Tibial artery (tissue), 4 donors: Measurements from ENCODE around the gene NSG1.

Experiments
- DNase-seq, 2 donors: peaks; one replicate each; pipeline ENCODE4 v3.0.0-alpha.2; 2019
- H3K27ac ChIP-seq, 2 donors: fragments of 200-600 bp; sonication (generic) in 1 of 2; 1 replicate in 1 of 2; 2 replicates in 1 of 2; pipeline ENCODE4 v1.5.1; 2018 to 2019; ENCODE audit warnings: mild to moderate bottlenecking in 1 of 2
- H3K27me3 ChIP-seq, 2 donors: fragments of 200-600 bp; sonication (generic) in 1 of 2; one replicate each; pipeline versions ENCODE4 v1.5.1 to v1.6.0; 2016 to 2019
- H3K36me3 ChIP-seq, 3 donors: fragments of 200-600 bp; sonication (generic) in 2 of 3; one replicate each; pipeline ENCODE4 v1.5.1; 2016 to 2019; ENCODE audit warnings: mild to moderate bottlenecking in 2 of 3
- H3K4me1 ChIP-seq, 4 donors: fragments of 200-600 bp; sonication (generic) in 2 of 4; 1 replicate in 3 of 4; 2 replicates in 1 of 4; pipeline ENCODE4 v1.5.1; 2016 to 2019
- H3K4me3 ChIP-seq, 2 donors: fragments of 200-600 bp; sonication (generic) in 1 of 2; 1 replicate in 1 of 2; 2 replicates in 1 of 2; pipeline ENCODE4 v1.5.1; 2018 to 2019; ENCODE audit warnings: mild to moderate bottlenecking in 2 of 2
- H3K9me3 ChIP-seq, 3 donors: fragments of 200-600 bp; sonication (generic) in 1 of 3; one replicate each; pipeline ENCODE4 v1.5.1; 2016 to 2019
- intact Hi-C: fragments of 100-400 bp; cut with DNase I; formaldehyde crosslinking; loops from one replicate; pipeline ENCODE4 v1.15.0; 2023; ENCODE audit warnings: low total_unique reads
- TF ChIP-seq, protein P1 (sequence below), 2 experiments: fragments of 200-600 bp in 1 of 2; fragments of 450-650 bp in 1 of 2; IDR thresholded peaks; one replicate each; pipeline ENCODE4 v1.5.1; 2017 to 2019; ENCODE audit warnings: antibody characterized with exemption in 2 of 2, mild to moderate bottlenecking in 1 of 2, moderate library complexity in 1 of 2

NSG1 gene

DNA sequence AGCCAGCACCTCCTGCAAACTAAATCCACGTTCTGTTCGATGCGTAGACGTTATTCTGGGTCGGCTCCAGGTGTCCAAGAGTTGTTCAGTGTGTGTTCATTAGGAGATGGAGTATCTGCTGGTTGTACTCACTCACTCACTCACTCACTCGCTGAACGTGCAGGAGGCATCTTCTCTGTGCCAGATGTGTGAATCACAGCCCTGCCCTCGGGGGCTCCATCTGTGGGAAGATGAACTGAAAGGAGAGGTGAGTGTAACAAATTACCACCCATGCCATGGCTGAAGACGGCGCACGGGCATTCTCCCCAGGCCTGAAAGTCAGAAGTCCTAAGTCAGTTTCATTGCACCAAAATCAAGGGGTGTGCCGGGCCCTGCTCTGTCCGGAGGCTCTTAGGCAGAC lies 16.1 kb downstream of the NSG1 start:
- Histone ChIP-seq H3K4me1 (no peaks in the 10 kb centered on the region), H3K4me3 (no peak overlapping the region), H3K9me3 (peaks cover 0 to 11% (median 6%) of the 10 kb centered on the region in 3 donors), H3K27me3 (peaks cover 0 to 25% of the 10 kb centered on the region in 2 donors), H3K36me3 (no peaks in the 10 kb centered on the region), H3K27ac (no peak overlapping the region)
- TF ChIP-seq, protein P1, sequence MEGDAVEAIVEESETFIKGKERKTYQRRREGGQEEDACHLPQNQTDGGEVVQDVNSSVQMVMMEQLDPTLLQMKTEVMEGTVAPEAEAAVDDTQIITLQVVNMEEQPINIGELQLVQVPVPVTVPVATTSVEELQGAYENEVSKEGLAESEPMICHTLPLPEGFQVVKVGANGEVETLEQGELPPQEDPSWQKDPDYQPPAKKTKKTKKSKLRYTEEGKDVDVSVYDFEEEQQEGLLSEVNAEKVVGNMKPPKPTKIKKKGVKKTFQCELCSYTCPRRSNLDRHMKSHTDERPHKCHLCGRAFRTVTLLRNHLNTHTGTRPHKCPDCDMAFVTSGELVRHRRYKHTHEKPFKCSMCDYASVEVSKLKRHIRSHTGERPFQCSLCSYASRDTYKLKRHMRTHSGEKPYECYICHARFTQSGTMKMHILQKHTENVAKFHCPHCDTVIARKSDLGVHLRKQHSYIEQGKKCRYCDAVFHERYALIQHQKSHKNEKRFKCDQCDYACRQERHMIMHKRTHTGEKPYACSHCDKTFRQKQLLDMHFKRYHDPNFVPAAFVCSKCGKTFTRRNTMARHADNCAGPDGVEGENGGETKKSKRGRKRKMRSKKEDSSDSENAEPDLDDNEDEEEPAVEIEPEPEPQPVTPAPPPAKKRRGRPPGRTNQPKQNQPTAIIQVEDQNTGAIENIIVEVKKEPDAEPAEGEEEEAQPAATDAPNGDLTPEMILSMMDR (IDR thresholded peaks at IDR 0.05), result no peak
- no peak for DNase-seq
- intact Hi-C loops, result no loop called here

DNA sequence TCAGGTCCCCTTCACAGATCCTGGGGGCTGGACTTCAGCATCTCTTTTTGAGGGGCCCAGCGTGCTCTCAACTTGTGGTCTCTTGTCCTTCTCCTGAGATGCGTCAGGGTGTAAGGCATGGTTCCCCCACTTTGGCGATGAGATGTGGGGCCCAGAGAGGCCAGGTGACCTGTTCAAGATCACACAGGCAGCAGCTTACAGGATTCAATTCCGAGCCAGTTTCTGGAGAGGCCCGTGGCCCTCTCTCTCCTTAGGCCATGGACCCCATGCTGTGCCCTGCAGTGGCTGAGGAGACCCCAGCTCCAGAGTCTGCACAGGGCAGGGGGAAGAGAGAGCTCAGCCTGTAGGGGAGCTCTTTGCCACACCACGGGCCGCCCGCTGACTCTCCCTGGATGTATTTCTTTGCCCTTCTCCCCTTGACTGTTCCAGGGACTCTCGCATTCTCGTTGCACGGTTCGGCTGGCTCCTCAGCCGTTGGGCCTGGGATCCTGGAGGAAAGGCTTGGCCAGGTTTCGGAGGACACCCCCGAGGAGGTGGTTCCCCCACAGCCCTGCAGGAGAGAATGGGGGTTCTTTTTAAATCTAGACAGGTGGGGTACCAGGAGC lies 18.6 kb downstream of the NSG1 start:
- Histone ChIP-seq H3K27me3 (peaks cover 0 to 18% of the 10 kb centered on the region in 2 donors), H3K4me1 (no peaks in the 10 kb centered on the region), H3K27ac (no peak overlapping the region), H3K36me3 (no peaks in the 10 kb centered on the region), H3K9me3 (peaks cover 0 to 3% (median under 1%) of the 10 kb centered on the region in 3 donors), H3K4me3 (no peak overlapping the region)
- DNase-seq, result no peak
- TF ChIP-seq, protein P1 (IDR thresholded peaks at IDR 0.05), result no peak
- intact Hi-C loops, result no loop called here

DNA sequence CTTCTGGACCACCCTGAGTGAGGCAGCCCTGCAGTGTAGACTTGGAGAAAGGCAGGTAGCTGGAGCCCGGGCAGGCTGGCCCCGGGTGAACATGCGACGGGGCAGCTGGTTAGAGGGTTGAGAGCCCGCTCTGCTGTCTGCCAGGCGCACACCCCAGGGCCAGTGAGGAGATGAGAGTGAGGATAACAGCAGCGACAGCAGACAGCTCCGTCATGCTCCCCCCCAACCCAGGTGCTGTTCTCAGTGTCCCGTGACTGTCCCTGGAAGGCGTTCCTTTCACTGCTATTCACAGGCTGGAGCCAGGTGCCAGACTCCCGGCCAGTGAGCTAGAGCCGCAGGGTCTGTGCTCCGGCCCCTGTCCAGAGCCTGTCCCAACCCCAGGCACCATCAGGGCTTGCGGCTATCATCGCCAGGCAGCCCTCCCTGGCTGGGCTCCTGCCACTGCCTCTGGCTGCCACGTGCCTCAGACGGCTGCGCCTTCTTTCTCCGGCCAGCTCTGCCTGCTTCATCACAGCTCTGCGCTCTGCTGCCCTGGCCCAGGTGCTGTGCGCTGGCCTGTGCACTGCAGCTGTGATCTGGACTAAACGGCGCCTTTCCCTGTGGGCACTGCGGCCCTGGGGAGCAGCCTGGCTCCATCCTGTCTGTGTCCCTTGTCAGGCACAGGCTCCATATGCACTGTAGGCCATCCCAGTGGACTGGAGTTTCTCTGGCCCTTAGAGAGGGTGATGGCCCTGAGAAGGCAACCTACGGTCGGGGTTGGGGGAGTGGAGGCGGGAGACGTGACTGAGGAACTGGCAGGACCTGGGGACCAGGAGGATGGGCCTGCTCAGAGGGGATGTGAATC lies 19.8 kb downstream of the NSG1 start:
- intact Hi-C loops, result no loop called here
- Histone ChIP-seq H3K27ac (no peak overlapping the region), H3K4me3 (no peak overlapping the region), H3K4me1 (no peaks in the 10 kb centered on the region), H3K27me3 (peaks cover 0 to 18% of the 10 kb centered on the region in 2 donors), H3K36me3 (no peaks in the 10 kb centered on the region), H3K9me3 (no peaks in the 10 kb centered on the region)
- TF ChIP-seq, protein P1 (IDR thresholded peaks at IDR 0.05), result no peak
- no peak for DNase-seq

DNA sequence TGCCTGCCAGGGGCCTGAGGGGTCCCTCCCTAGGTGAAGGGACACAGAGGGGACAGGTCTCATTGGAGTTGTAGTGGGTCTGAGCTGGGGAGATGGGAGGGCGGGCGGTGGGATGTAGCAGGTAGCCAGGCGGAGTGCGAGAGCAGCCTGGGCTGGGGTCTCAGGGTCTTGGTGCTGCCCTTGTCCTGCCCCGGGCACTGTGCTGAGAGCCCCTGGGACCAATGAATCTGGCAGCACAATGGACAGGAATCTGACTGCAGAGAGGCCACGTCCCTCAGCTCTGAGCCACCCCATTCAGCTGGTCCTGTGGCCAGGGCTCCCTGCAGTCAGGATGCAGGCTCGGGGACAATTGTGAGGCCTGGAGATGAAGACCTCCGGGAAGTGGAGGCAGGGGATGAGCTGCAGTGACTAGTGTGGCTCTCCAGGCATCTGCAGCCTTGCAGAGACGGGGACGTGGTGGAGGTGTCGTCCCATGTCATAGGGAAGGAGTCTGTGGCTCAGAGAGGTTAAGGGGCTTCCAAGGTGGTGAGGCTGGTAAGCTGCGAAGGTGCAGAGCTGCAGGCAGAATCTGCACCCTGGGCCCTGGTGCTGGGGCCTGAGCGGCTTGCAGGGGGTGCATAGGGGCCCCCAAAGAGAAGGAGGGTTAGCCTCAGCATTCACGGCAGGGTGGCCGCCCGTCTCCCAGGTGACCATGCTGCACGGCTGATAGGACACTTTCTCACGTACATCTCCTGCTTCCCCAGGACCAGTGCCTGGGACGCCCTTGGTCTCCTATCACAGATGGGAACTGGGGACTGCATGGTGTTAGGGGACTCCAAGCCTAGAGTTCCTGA lies 20.6 kb downstream of the NSG1 start:
- TF ChIP-seq, protein P1 (IDR thresholded peaks at IDR 0.05), result no peak
- peaks cover 0 to 17% of the 10 kb centered on the region in 2 donors for H3K27me3 ChIP-seq
- H3K4me3 ChIP-seq, result no peak overlapping the region

DNA sequence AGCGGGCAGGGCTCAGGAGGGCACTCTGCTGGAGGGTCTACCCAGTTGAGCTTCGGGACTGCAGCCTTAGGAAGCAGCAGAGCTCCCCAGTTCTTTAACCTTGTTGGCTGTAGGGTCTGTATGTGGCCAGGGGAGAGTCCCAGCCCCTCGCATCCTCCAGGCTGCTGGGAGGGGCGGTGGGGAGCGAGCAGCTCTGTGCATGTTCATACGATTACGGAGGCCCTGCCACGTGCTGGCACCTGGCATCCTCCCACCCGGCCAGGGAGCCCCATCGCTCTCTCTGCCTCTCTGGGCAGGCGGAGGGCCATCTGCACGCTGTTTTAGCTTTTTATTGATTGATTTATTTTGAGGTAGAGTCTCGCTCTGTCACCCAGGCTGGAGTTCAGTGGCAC lies 21.2 kb downstream of the NSG1 start:
- DNase-seq, result no peak
- intact Hi-C loops, result no loop called here

More for the DNA sequence above, 20.6 kb downstream of the NSG1 start:
- Histone ChIP-seq H3K36me3 (no peaks in the 10 kb centered on the region), H3K9me3 (no peaks in the 10 kb centered on the region), H3K27ac (no peak overlapping the region), H3K4me1 (no peaks in the 10 kb centered on the region)
- DNase-seq, result no peak
- intact Hi-C loops, result no loop called here

More for the DNA sequence above, 21.2 kb downstream of the NSG1 start:
- no peak overlapping the region for H3K4me3 ChIP-seq
- no peaks in the 10 kb centered on the region for H3K4me1 ChIP-seq
- no peaks in the 10 kb centered on the region for H3K9me3 ChIP-seq
- peaks cover 0 to 13% of the 10 kb centered on the region in 2 donors for H3K27me3 ChIP-seq
- TF ChIP-seq, protein P1 (IDR thresholded peaks at IDR 0.05), result no peak
- H3K36me3 ChIP-seq, result no peaks in the 10 kb centered on the region
- no peak overlapping the region for H3K27ac ChIP-seq
